ENCODE measurements around the gene IQCN.
A peak's percentile ranks its signal among the peaks of the same experiment; 100 is the strongest.

The IQCN gene

DNA sequence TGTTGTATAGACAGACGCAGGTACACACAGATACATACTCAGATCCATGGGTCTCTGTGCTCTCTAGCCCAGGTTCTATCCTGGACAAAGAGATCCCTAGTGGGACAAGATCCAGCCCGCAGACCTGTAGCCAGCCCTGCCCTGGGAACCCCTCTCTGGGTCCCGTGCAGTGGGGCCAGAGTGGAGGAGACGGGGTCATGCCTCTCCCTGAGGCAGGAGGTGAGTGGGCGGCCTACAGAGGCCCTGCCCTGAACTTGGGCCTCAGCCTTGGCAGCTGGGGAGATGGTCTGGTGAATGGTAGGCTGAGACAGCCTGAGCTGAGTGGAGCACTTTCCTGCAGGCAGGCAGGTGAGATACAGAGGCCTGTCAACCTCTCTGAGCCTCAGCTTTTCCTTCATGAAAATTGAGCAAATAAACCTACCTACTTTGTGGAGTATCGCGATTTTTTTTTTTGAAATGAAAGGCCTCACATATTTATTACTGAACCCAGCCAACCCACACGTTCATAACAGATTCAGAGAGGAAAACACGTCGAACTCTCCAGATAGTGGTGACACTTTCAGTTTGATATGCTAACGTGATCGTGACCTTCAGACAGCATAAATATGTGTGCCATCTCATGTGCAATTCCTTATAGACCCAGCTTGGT is 10.6 kb upstream of the IQCN start:
- Histone ChIP-seq H3K4ac (ENCODE audit: low read depth in 1 of 2, low read length in 2 of 2) (no peak overlapping the region), H3K9ac (ENCODE audit: low read length) (peak overlapping the region; percentile 70), H3K4me1 (ENCODE audit: control insufficient read depth, insufficient read depth, low read depth, low read length) (peaks cover 30% of the 10 kb centered on the region), H3K79me1 (replicated peaks; ENCODE audit: low read length, poor library complexity, severe bottlenecking) (peaks cover 3% of the 10 kb centered on the region), H3K4me3 (ENCODE audit: insufficient read depth in 1 of 2, low read depth in 1 of 2, low read length in 2 of 2) (no peak overlapping the region), H3K36me3 (ENCODE audit: control insufficient read depth in 1 of 2, insufficient read depth in 2 of 2, low read depth in 1 of 2, low read length in 2 of 2) (peaks cover 0 to 5% of the 10 kb centered on the region in 2 experiments), H2AK5ac (ENCODE audit: low read length, severe bottlenecking) (peak overlapping the region; percentile 60), H2BK5ac (ENCODE audit: low read depth, low read length, poor library complexity, severe bottlenecking) (no peak overlapping the region), H3K14ac (ENCODE audit: low read length in 2 of 2) (no peak overlapping the region), H4K8ac (ENCODE audit: low read length) (no peak overlapping the region), H2BK120ac (ENCODE audit: low read depth, low read length) (no peak overlapping the region), H4K91ac (ENCODE audit: low read length) (no peak overlapping the region), H3K27me3 (ENCODE audit: control insufficient read depth in 1 of 2, insufficient read depth in 1 of 2, low read length in 2 of 2) (no peaks in the 10 kb centered on the region), H3K27ac (ENCODE audit: low read length, poor library complexity, severe bottlenecking) (no peak overlapping the region), H3K18ac (ENCODE audit: low read depth in 1 of 2, low read length in 2 of 2) (no peak overlapping the region), H3K9me3 (ENCODE audit: control insufficient read depth, low read length) (no peaks in the 10 kb centered on the region), H3K4me2 (ENCODE audit: low read length, poor library complexity, severe bottlenecking) (no peak overlapping the region), H2BK12ac (ENCODE audit: low read length in 2 of 2) (peak overlapping the region in 1 of 2 experiments; percentile 26), H3K23ac (ENCODE audit: low read length in 2 of 2) (no peak overlapping the region), H2BK15ac (ENCODE audit: low read depth, poor library complexity, severe bottlenecking) (peak overlapping the region; percentile 56), H2AFZ (ENCODE audit: low read depth, low read length) (no peak overlapping the region)
- no peak for DNase-seq
- 91% methylated on average over 12 of the region's 12 CpGs for WGBS

DNA sequence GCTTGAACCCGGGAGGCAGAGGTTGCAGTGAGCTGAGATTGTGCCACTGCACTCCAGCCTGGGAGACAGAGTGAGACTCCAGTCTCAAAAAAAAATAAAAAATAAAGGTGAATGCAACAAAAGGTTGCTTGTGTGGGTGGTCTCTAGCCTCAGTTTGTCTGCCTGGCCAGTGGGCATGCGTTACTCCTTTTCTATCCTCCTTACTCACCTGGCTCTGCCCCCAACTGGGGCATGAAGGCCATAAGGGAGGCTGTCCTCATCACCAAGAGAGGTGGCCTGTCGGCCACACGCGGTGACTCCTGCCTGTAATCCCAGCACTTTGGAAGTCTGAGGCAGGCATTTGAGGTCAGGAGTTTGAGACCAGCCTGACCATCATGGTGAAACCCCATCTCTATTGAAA is 9.1 kb upstream of the IQCN start:
- Histone ChIP-seq H3K4me3 (ENCODE audit: insufficient read depth in 1 of 2, low read depth in 1 of 2, low read length in 2 of 2) (no peak overlapping the region), H3K4me1 (ENCODE audit: control insufficient read depth, insufficient read depth, low read depth, low read length) (peaks cover 29% of the 10 kb centered on the region), H3K27ac (ENCODE audit: low read length, poor library complexity, severe bottlenecking) (peak overlapping the region; percentile 31), H3K27me3 (ENCODE audit: control insufficient read depth in 1 of 2, insufficient read depth in 1 of 2, low read length in 2 of 2) (no peaks in the 10 kb centered on the region), H2AK5ac (ENCODE audit: low read length, severe bottlenecking) (peak overlapping the region; percentile 100), H3K36me3 (ENCODE audit: control insufficient read depth in 1 of 2, insufficient read depth in 2 of 2, low read depth in 1 of 2, low read length in 2 of 2) (peaks cover 9 to 13% of the 10 kb centered on the region in 2 experiments), H3K79me1 (replicated peaks; ENCODE audit: low read length, poor library complexity, severe bottlenecking) (peaks cover 3% of the 10 kb centered on the region), H3K14ac (ENCODE audit: low read length in 2 of 2) (no peak overlapping the region), H3K18ac (ENCODE audit: low read depth in 1 of 2, low read length in 2 of 2) (peak overlapping the region in 1 of 2 experiments; percentile 28), H2BK5ac (ENCODE audit: low read depth, low read length, poor library complexity, severe bottlenecking) (no peak overlapping the region), H2BK15ac (ENCODE audit: low read depth, poor library complexity, severe bottlenecking) (no peak overlapping the region), H3K23ac (ENCODE audit: low read length in 2 of 2) (peak overlapping the region in 1 of 2 experiments; percentile 9), H3K4me2 (ENCODE audit: low read length, poor library complexity, severe bottlenecking) (no peak overlapping the region), H2AFZ (ENCODE audit: low read depth, low read length) (no peak overlapping the region), H3K4ac (ENCODE audit: low read depth in 1 of 2, low read length in 2 of 2) (peak overlapping the region in 1 of 2 experiments; percentile 22), H2BK12ac (ENCODE audit: low read length in 2 of 2) (peak overlapping the region; percentile 15 to 96), H3K9me3 (ENCODE audit: control insufficient read depth, low read length) (no peaks in the 10 kb centered on the region), H3K9ac (ENCODE audit: low read length) (no peak overlapping the region), H2BK120ac (ENCODE audit: low read depth, low read length) (no peak overlapping the region), H4K8ac (ENCODE audit: low read length) (peak overlapping the region; percentile 69), H4K91ac (ENCODE audit: low read length) (peak overlapping the region; percentile 88)
- WGBS: 90% methylated on average over 5 of the region's 5 CpGs
- no peak for DNase-seq

DNA sequence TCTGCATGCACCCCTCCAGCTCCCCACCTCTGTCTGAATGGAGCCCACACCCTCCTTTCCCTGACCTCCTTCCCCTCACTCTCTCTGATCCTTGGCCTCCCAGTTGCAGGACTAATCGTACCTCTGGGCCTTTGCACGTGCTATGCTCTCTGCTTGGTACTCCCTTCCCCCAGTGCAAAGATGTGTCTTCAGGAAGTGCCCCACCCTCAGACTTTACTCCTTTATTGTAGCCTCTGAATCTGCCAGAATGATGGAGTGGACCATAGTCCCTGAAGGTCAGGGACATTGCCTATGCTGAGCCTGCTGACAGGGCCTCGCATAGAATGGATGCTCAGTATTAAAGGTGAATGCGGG is 8.5 kb upstream of the IQCN start:
- peak overlapping the region; percentile 51 for H3K4me2 ChIP-seq (ENCODE audit: low read length, poor library complexity, severe bottlenecking)
- H2BK120ac ChIP-seq (ENCODE audit: low read depth, low read length): peak overlapping the region; percentile 86
- peaks cover 29% of the 10 kb centered on the region for H3K4me1 ChIP-seq (ENCODE audit: control insufficient read depth, insufficient read depth, low read depth, low read length)
- H3K27me3 ChIP-seq (ENCODE audit: control insufficient read depth in 1 of 2, insufficient read depth in 1 of 2, low read length in 2 of 2): no peaks in the 10 kb centered on the region
- H2BK5ac ChIP-seq (ENCODE audit: low read depth, low read length, poor library complexity, severe bottlenecking): no peak overlapping the region
- 82% methylated on average over 4 of the region's 4 CpGs for WGBS
- no peak for DNase-seq
- peak overlapping the region; percentile 81 to 94 for H2BK12ac ChIP-seq (ENCODE audit: low read length in 2 of 2)
- peak overlapping the region; percentile 98 for H3K27ac ChIP-seq (ENCODE audit: low read length, poor library complexity, severe bottlenecking)
- peak overlapping the region in 1 of 2 experiments; percentile 91 for H3K14ac ChIP-seq (ENCODE audit: low read length in 2 of 2)
- H3K4me3 ChIP-seq (ENCODE audit: insufficient read depth in 1 of 2, low read depth in 1 of 2, low read length in 2 of 2): peak overlapping the region in 1 of 2 experiments; percentile 77
- H3K18ac ChIP-seq (ENCODE audit: low read depth in 1 of 2, low read length in 2 of 2): peak overlapping the region; percentile 83 to 94
- peak overlapping the region; percentile 69 to 94 for H3K4ac ChIP-seq (ENCODE audit: low read depth in 1 of 2, low read length in 2 of 2)
- H3K79me1 ChIP-seq (replicated peaks; ENCODE audit: low read length, poor library complexity, severe bottlenecking): peaks cover 3% of the 10 kb centered on the region
- no peaks in the 10 kb centered on the region for H3K9me3 ChIP-seq (ENCODE audit: control insufficient read depth, low read length)
- H4K91ac ChIP-seq (ENCODE audit: low read length): peak overlapping the region; percentile 85
- H2AK5ac ChIP-seq (ENCODE audit: low read length, severe bottlenecking): peak overlapping the region; percentile 75
- peak overlapping the region; percentile 92 for H4K8ac ChIP-seq (ENCODE audit: low read length)
- peak overlapping the region; percentile 7 for H2AFZ ChIP-seq (ENCODE audit: low read depth, low read length)
- H3K23ac ChIP-seq (ENCODE audit: low read length in 2 of 2): no peak overlapping the region
- peak overlapping the region; percentile 99 for H3K9ac ChIP-seq (ENCODE audit: low read length)
- peaks cover 14 to 18% of the 10 kb centered on the region in 2 experiments for H3K36me3 ChIP-seq (ENCODE audit: control insufficient read depth in 1 of 2, insufficient read depth in 2 of 2, low read depth in 1 of 2, low read length in 2 of 2)
- peak overlapping the region; percentile 97 for H2BK15ac ChIP-seq (ENCODE audit: low read depth, poor library complexity, severe bottlenecking)

DNA sequence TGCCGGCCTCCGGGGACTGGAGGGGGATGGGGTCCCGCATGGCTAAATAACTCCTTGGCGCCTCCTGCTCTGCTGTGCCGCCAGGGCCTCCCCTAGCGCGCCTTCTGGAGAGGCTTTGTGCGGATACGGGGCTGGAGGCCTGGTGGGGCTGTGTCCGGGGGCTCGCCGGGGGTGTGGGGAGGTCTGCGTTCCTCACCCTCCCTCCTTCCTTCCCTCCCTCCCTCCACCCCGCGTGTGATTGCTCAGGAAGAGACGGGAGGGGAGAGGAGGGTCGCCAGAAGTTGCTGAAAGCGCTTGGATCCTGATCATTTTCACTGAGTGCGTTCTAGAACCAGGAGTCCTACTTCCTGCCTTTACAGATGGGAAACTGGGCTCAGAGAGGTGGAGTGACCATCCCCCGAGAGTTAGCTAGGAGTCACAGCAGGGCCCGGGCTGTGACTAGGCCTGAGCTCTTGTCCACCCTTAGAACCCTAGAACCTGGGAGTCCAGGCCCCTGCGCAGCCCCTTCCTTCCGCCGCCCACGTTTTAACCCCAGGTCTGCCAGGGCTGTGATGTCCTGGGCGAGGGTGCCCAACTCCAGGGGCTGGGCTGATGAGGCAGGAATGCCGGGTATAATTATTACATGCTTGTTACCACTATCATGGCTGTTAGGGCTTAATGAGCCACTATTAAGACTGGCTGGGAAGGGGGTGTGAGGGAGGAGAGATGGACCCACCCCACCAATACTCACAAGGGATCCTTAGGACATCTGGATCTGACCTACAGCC is 8.0 kb upstream of the IQCN start:
- H3K27me3 ChIP-seq (ENCODE audit: control insufficient read depth in 1 of 2, insufficient read depth in 1 of 2, low read length in 2 of 2): no peaks in the 10 kb centered on the region
- H2BK5ac ChIP-seq (ENCODE audit: low read depth, low read length, poor library complexity, severe bottlenecking): peak overlapping the region; percentile 90
- peak overlapping the region; percentile 92 for H4K8ac ChIP-seq (ENCODE audit: low read length)
- peaks cover 28% of the 10 kb centered on the region for H3K4me1 ChIP-seq (ENCODE audit: control insufficient read depth, insufficient read depth, low read depth, low read length)
- H2BK12ac ChIP-seq (ENCODE audit: low read length in 2 of 2): peak overlapping the region; percentile 81 to 94
- H4K91ac ChIP-seq (ENCODE audit: low read length): peak overlapping the region; percentile 85
- DNase-seq: no peak
- H3K4ac ChIP-seq (ENCODE audit: low read depth in 1 of 2, low read length in 2 of 2): peak overlapping the region; percentile 69 to 94
- WGBS: 6% methylated on average over 11 of the region's 27 CpGs
- H3K9me3 ChIP-seq (ENCODE audit: control insufficient read depth, low read length): no peaks in the 10 kb centered on the region
- peak overlapping the region; percentile 51 for H3K4me2 ChIP-seq (ENCODE audit: low read length, poor library complexity, severe bottlenecking)
- H2BK120ac ChIP-seq (ENCODE audit: low read depth, low read length): peak overlapping the region; percentile 86
- H2BK15ac ChIP-seq (ENCODE audit: low read depth, poor library complexity, severe bottlenecking): peak overlapping the region; percentile 97
- H3K23ac ChIP-seq (ENCODE audit: low read length in 2 of 2): peak overlapping the region in 1 of 2 experiments; percentile 87
- peak overlapping the region; percentile 34 to 77 for H3K4me3 ChIP-seq (ENCODE audit: insufficient read depth in 1 of 2, low read depth in 1 of 2, low read length in 2 of 2)
- H2AFZ ChIP-seq (ENCODE audit: low read depth, low read length): peak overlapping the region; percentile 7
- H3K18ac ChIP-seq (ENCODE audit: low read depth in 1 of 2, low read length in 2 of 2): peak overlapping the region; percentile 83 to 94
- peaks cover 3% of the 10 kb centered on the region for H3K79me1 ChIP-seq (replicated peaks; ENCODE audit: low read length, poor library complexity, severe bottlenecking)
- H2AK5ac ChIP-seq (ENCODE audit: low read length, severe bottlenecking): peak overlapping the region; percentile 75
- peak overlapping the region; percentile 98 for H3K27ac ChIP-seq (ENCODE audit: low read length, poor library complexity, severe bottlenecking)
- peaks cover 14 to 18% of the 10 kb centered on the region in 2 experiments for H3K36me3 ChIP-seq (ENCODE audit: control insufficient read depth in 1 of 2, insufficient read depth in 2 of 2, low read depth in 1 of 2, low read length in 2 of 2)
- H3K14ac ChIP-seq (ENCODE audit: low read length in 2 of 2): peak overlapping the region in 1 of 2 experiments; percentile 91
- peak overlapping the region; percentile 99 for H3K9ac ChIP-seq (ENCODE audit: low read length)

Measured in mesenchymal stem cell (in vitro differentiated cells and primary cell).